OCI-M1 (cell line): Measurements from ENCODE around the gene BCAN.
A peak's percentile ranks its signal among the peaks of the same experiment; 100 is the strongest.

Source experiments
- DNase-seq: peaks from one replicate; lab custom pipeline; 2025; lab: John Stamatoyannopoulos, UW

Gene BCAN

DNA sequence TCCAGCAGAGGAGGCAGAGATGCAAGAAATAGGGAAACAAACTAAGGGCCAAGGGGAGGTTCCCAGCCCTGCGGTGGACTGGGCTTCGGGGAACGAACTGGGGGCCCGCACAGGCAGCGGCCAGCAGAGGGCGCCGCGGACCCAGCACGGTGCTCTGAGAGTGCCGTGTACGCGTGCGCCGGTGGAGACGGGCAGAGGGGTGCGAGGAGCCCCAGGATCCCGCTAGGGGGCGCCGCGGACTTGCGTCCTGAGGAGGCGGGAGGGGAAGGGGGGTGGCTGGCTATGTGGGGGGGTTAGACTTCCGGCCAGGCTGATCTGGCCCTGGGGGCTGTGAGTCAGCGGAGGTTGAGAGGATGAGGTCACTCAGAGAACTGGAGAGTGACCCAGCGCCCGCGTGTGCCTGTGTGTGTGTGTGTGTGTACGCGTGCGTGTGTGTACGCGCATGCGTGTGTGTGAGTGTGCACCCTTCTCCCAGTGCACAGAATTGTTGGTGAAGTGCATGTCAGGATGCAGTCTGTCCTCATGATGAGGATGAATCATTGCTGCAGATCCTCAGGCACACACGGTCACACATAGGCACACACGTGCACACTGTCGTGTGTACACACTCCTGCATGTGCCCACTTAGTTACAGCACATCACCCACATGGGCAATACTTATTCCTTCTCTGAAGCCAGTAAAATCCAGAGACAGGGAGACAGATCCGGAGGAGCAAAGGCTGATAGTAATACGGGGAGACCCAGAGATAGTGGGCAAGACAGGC lies 18.3 kb downstream of the BCAN start:
- DNase-seq, result peak; percentile 99

DNA sequence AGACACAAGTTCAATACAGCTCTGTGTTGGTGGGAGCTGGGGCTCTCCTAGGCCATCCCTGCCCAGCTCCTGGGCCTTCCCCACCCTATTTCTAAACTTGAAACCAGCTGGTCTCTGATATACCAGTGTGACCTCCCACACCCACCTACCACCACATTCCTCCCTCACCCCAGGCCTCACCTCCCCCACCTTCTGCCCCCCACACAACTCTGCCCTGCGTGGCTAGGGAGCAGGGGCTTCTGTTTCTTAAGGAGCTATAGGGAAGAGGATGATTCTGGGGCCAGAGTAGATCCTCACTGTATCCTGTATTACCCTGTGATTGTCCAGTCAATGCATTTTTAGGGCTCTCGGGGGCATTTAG lies 18.8 kb downstream of the BCAN start:
- no peak for DNase-seq

DNA sequence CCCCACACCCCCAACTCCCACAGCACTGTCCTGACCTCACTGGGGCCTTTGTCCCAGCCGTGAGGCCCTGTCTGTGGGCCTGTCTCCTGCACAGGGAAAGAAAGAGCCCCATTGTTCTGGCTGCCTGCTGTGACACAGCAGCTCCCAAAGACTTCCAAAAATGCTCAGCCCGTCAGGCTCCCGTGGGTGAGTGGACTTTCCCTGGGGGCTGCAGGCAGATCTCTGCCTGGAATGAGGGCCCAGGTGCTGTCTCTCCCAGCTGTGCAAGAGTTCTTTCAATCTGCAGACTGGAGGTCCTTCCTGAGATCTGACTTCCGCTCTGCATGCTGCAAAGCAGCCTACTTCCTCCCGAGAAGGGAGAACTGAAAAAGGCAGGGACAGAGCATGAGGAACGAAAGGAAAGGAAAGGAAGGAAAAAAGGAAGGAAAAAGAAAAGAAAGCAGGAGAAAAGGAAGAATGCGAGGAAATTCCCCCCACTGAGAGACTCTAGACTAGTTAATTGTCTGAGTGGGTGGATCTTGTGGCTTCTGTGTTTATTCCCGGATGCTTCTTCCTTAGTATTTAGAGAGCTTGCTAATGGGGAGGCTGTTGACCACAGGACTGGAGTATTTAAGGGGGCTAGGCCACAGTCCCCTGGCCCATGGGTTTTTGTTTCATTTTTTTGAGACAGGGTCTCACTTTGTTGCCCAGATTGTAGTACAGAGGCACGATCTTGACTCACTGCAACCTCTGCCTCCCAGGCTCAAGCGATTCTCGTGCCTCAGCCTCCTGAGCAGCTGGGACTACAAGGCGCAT lies 20.3 kb downstream of the BCAN start:
- DNase-seq, result no peak

DNA sequence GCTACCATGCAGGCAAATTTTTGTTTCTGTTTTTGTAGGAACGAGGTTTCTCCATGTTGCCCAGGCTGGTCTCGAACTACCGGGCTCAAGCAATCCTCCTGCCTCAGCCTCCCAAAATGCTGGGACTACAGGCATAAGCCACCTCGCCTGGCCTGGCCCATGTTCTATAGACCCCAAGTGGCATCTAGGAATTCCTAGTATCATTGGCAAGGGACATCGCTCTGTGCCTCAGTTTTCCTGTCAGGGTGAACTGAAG lies 20.8 kb downstream of the BCAN start:
- DNase-seq, result no peak

DNA sequence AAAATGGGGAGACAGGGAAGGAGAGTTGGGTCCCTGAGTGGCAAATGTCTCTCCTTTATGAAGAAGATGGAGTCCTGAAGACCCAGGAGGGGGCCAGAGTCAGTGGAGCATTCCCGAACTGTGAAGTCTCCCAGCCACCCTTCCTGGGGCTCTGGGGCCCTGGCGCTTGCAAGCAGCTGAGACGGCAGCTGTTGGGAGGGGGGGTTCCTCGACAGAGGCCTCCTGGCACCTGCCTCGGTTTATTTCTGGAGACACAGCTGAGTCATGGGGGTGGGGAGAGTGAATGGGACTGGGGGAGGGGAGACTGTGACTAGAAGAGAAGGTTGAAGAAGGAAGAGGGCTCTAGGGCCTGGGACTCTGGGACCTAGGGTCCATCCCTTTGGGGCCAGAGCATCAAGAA lies 21.3 kb downstream of the BCAN start:
- DNase-seq, result peak; percentile 42

DNA sequence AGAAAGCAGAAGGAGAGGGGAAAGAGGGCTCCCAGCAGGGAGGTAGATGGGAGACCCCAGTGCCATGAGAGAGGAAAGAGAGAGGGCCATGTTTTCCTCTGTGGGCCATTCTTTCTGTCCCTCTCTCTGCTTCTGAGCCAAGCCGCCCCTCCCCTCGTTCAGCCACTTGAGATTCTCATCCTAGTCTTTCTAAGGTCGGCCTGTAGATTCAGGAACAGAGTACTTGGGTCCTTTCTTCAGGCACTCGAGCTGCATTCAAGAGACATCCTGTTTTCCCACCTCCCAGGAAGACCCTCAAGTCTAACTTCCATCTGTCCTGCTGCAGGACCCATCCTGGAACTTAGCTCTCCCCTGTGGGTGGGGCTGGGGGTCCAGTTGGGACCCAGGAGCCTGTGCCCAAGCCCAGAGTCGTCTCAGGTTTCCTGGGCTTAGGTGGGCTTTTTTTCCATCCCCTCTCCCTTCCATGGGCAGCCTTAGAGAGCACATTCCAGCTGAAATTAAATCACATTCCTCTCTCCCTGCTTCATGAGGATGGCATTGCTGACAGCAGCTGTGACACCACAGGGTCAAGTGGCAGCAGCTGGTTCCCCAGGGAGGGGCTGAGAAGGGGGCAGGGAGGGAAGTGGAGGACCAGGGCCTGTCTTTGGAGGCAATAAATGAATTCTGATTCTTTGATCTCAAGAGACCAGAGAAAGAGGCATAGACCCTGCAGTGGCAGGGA lies 22.3 kb downstream of the BCAN start:
- no peak for DNase-seq

DNA sequence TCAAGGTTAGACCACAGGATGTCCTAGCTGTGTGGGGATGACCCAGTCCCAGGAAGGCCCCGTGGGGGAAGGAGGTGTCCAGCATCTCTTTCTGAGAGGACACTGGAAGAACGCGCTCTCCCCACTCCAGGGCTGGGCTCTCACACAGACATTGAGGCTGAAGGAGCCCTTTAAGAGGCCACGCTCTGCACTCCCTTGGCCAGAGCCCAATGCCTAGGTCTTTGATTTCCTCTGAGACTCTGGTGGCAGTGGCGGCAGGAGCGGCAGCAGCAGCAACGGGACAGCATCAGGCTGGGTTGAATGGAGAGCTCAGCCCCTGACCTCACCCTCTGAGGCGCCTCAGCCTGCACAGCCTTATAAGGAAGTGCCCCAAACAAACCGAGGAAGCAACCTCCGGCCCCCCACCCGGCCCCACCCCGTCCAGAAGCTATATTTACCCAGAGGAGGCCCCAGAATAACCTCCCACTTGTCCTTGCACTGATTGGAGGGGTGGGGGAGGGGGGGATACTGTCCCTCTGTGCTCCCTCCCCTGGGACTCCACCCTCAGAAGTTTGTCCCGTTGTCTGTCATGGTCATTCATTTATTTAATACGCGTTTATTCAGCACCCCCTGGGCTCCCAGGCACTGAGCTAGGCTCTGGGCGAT lies 23.0 kb downstream of the BCAN start:
- DNase-seq, result peak; percentile 22

DNA sequence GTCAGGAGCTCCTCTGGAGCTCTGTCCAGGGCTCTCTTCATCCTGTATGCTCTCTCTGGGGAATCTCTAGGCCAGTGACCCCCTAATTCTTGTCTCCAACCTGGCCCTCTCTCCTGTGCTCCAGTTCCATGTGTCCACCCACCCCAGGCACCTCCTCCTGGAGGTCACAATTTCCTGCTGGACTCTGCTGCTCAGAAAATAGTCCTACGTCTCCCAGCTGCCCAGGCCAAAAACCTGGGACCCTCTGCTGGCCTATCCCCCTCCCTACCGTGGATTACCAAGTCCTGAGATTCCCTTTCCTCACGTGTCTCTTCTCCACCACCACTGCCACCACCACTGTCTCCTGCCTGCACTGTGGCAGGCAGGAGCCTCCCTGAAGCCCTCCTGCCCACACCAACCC lies 23.6 kb downstream of the BCAN start:
- DNase-seq, result no peak

DNA sequence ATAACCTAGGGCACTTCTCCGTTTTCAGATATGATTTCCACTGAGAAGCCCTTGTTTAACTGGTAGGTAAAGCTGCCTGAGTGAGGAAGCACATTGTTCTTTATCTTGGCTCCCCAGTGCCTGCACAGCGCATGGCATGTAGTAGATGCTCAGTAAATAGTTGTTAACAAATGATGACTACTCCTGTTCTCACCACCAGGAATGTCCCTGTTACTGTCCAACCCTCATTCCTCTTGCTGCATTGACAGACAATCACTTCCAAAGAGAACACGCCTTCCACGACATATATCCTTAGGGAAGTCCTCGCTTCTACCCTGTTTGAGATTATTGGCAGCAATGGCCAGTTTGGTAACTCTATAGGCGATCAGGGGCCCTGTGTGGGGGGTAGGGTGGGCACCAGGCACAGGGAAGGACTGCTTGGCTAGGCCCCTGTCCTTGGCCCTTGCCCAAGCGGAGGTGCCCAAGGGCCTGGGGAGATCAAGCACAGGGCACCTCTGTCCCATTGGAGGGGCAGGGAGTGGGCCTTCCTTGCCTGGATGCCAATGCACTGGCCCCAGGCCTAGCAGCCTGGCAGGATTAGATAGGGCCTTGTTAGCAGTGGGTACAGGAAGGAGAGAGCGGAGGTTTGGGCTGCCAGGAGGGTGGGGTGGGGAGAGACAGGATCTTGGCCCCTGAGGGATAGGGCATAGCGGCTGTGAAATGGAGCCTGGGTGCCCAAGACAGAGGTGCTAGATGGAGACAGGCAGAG lies 25.1 kb downstream of the BCAN start:
- DNase-seq, result no peak

DNA sequence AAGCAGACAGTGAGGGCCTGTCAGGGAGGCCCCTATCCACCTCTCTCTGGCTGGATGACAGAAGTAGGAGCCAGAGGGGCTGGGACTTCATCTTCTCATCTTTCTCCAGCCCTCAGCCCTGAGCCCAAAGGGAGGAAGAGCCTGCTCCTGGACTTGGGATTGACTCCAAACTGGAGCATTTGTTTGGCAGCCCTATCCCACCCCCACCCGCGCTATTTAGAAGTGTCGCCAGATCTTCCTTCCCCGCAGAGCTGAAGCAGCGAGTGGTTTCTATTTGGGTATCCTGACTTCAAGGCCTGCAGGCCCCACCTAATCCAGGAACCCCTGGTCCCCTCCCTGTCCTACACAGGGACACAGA lies 25.7 kb downstream of the BCAN start:
- no peak for DNase-seq

DNA sequence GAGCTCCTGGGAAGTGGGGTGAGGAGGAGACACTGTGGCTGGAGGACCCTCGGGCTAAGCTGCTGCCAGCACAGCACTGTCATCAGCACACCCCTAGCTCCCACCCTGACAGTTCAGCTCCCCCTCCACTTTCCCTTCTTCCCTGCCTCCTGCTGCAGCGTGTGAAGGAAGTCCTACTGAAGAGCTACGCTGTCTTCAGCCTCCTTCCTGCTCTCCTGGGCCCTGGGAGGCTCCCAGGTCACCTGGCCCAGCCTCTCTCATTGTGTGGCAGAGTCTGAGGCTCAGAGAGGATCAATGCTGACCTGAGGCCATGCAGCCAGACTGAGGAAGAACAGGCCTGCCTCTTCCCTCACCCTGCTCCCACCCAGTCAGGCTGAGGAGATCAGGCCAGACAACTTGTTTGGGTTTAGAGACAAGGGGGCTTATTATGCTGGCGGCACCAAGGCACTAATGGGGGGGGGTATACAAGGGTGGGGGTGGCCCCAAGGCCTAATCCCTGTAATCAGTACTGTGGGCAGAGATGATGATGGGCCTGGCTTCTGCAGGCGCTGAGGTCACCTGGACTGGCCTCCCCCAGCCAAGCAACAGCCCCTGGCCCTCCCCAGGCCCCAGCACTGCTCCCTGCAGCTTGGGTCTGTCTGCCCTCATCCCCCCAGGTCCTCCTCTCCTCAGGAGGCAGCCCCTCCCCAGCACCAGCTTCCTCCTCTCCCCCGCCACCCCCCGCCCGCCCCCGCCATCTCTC lies 26.2 kb downstream of the BCAN start:
- DNase-seq, result no peak

DNA sequence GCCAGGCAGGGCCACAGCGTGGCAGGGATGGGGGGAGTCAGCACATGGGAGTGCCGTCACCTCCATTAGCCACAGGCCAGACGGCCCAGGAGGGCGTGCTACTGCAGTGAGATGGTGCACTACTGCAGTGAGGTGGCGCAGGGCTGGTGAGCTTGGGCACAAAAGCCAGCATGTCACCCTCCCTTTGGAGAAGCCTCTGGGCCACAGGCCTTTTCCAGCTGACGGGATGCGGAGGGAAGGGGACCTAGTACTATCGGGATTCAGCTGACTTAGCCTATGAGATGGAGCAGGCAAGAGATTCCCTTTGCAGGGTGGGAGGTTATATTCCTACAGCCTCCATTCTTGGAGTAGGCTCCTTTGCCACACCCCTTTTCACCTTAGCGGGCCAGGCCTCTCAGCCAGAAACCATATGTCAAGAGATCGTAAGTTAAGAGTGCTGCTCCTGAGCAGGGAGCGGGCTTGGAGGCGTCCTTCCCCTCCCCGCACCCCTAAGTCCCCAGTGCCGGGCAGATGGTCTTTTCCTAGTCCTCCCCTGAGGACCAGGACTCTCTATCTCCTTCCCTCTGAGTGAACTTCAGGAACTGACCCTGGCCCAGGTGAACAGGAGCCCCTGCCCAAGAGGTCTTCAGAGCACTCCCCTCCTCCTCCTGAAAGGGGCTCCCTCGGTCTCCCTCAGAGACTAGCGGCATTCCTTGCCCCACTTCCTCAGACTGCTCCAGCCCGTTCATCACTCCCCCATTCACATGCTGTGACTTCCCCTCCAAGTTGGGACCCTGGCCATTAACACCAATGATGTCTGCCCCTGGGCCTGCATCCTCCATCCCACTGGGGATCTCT lies 27.1 kb downstream of the BCAN start:
- no peak for DNase-seq

DNA sequence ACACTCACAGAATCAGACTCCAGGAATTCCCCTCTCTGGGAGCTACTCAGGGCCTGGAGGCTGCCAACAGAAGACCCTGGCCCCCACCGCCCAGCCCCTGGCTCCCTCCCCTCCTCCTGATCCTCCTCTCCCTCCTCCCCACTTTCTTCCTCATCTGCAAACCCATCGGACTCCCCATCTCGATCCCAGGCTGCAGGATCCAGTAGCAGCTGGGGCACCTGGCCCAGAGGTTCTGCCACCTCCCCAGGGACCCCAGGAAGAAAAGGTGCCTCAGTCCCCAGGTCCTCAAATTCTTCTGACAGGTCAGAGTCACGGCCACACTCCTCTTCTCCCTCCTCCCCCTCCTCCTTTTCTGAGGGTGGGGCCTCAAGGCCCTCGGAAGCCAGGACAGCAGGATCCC lies 27.9 kb downstream of the BCAN start:
- no peak for DNase-seq

DNA sequence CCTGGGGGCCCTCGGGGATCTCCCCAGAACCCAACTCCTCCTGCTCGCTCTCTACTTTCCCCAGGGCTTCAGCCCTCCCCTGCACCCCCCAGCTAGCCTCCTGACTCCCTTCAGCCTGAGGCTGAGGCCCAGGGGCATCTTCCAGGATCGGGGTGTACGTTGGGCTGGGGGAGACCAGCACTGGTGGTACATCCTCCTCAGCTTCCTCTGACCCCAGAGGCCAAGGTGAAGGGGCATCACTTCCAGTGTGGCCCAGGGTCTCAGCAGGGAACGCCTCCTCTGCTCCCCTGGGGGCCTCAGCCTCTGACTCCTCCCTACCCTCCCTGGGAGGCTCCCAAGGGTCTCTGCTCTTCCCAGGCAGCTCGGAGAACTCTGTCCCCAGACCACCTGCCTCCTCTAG lies 28.4 kb downstream of the BCAN start:
- no peak for DNase-seq

DNA sequence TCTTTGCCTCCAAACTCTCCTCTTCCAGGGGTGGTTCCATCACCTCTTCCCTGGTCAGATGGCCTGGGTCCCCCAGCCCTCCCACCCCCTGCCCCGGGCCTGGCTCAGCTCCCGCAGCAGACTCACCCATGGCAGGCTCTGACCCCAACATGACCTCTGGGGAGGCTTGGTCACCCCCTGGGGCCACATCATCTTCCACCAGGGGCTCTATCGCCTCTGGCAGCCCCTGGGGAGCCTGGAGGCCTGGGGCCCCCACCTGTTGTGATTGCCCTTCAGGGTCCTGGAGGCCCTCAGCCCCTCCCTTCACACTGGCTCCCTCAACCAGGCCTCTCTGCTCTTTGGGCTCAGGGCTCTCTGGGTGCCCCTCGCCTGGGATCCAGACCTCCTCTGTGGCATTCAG lies 28.9 kb downstream of the BCAN start:
- DNase-seq, result no peak

DNA sequence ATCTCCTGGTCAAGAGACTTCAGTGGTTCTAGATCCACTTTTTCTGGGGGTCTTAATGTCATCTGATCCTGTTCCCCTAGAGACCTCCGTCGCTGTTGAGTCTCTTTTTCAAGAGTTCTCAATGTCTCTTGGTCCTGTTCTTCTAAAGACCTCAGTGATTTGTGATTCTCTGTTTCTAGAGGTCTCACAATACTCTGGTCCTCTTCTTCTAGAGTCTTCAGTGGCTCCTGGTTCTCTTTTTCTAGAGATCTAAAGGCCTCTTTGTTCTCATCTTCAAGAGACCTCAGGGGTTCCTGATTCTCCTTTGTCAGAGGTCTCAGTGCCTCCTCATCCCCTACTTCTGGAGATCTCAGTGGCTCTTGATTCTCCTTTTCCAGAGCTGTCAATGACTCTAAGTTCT lies 29.9 kb downstream of the BCAN start:
- no peak for DNase-seq

DNA sequence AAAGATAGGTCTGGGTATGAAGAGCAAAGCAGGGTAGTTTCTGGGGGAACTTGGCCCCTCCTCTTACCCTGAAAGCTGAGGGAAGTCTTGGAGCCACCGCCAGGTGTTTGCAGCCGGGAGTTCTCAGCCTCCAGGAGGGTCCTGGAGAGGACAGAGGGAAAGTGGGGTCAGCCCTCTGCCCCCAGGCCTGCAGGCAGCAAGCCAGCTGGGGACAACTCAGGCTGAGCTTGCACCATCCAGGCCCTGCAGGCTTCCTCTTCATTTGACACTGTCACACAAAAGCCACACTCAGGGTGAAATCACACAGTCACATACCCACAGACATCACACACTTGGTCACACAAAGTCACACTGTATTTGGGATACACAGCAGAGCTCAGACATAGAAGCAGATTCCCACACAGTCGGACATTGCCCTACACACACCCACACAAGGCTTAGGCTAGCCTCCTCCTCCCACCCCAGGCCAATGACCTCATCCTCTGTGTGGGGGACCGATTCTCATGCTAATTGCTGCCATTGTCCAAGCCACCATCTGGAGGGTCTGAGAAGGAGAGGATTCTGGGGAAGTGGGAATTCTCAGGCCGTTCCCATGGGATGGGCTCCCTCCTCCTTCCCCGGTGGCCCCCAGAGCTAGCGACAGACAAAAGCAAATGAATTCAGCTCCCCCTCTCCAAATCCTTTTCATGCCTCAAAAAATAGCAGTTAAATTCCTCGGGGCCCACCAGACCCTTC lies 31.6 kb downstream of the BCAN start:
- DNase-seq, result peak; percentile 27

DNA sequence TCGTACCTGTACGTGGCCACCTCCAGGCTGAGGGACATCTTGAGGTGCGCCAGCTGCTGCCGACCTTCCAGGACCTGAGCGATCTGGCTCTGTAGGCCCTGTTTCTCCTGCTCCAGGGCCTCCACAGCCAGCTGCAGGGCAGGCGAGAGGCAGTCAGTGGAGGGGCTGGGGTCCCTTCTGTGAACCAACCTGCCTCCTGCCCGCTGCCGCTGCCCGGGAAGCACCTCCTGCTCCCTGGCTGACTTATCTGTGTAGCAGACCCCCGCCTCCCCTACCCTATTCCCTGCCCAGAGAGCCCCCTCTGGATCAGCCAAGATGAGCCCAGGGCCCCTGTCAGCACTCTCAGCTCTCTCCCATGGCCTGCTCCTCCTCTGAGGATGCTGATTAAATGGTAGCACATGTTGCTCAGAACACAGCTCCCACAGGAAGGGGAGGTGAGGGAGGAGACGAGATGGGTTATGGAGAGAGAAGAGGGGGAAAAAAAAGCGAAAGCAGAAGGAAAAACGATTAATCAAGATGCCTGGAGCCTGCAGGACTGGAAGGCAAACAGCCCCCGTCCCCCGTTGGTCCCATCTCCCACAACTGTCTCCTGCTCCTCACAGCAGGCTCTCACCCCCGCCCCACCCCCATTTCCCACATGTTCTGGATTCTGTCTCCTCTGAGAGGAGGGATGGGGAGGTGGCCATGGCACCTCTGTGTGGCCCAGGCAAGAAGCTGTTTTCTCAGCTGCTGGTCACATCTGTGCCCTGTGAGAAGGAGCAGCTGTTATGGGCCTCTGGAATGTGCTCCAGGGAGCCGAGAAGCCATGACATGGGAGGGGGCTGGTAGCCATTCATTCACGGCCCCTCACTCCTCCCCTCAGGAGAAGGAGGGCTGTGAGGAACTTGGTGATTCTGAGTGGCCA lies 33.5 kb downstream of the BCAN start:
- DNase-seq, result no peak
